GM04503 (cell line): ENCODE data around the gene FOXP4.

ENCODE experiments used
- DNase-seq: peaks from one replicate; pipeline ENCODE4 v3.0.0-alpha.2; 2012; ENCODE audit warnings: low read depth

The FOXP4 gene

DNA sequence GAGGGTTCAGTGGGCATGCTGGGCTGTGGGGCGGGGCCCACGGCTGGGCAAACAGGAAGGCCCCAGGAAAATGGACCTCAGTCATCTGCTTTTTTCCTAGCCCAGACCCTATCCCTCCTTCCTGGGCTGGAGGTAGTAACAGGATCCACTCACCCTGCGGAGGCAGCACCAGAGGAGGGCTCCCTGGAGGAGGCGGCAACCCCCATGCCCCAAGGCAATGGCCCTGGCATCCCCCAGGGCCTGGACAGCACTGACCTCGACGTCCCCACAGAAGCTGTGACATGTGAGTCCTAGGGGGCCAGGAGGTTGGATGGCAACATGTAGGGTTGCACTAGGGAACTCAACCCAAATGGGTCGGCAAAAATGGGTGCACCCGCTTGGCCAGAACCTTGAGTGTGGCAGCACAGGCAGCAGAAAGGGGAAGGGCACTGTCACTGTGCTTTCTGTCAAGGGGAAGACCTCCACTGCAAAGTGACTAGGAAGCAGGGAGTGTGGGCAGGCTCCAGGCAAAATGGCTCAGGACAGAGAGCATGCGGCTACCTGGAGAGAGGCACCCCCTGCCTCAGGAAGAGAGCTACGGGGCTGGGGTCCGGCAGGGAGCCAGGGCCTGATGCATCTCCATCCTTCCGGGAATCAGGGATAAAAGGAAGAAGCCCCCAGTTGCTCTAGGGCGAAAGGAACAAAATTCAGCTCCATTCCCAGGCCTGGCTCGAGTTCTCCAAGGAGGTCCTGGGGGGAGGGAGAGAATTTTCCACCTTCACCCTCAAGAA is 100.0 kb downstream of the FOXP4 start:
- no peak for DNase-seq

GRCh38 chr6:41647061-41647511 is 100.9 kb downstream of the FOXP4 start:
- no peak for DNase-seq

- no peak for DNase-seq
Observed at GRCh38 chr6:41648070-41648585, 101.9 kb downstream of the FOXP4 start.

- no peak for DNase-seq
Observed at GRCh38 chr6:41648921-41649320, 102.7 kb downstream of the FOXP4 start.

GRCh38 chr6:41649596-41649995 is 103.4 kb downstream of the FOXP4 start:
- no peak for DNase-seq

- DNase-seq, result no peak
Observed at GRCh38 chr6:41650120-41650519, 103.9 kb downstream of the FOXP4 start.

DNA sequence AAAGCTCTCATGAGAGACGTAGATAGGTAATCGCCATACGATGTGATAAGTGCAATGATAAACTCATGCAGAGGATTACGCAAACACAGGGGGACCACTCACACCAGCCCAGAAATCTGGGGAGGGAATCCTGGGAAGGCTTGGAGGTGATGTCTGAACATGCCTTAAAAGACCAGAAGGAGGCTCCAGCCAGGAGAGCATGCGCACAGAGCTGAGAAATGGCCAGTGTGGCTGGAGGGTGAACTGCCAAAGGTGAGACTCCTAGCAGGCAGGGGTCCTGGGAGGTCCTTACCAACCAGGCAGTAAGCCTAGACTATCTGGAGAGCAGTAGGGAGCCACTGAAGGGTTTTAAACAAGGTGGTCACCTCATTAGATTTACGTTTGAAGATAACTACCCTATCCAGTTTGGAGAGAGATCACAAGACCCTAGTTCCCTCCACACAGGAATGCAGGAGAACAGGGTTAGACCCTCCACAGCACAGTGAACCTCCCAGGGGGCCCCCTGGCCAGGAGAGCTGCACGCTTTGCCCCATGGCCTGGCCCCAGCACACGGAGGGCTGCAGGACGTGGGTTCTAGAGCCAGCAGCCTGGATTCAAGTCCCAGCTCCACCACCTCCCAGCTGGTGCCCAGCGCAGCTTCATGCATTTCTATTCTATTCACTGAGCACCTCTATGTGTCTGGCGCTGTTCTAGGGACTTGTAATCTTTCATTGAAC is 105.2 kb downstream of the FOXP4 start:
- DNase-seq, result no peak
